Cardiac fibroblast (primary cell): ENCODE measurements around the gene CYGB.
"Not testable (repeated sequence)": the region's sequence is repeated elsewhere in the genome, so short reads cannot be mapped to it uniquely, and the experiment has no call there.

Source experiments
- DNase-seq, 2 donors: peaks; one replicate each; pipeline versions ENCODE4 v3.0.0 to v3.0.0-alpha.2; 2010; ENCODE audit warnings: low read depth in 2 of 2
- H3K4me3 ChIP-seq, 2 donors: replicated peaks in 1 of 2; 1 replicate in 1 of 2; 2 replicates in 1 of 2; pipeline ENCODE4 v1.5.1; 2011; ENCODE audit warnings: low read depth in 2 of 2, low read length in 2 of 2, mild to moderate bottlenecking in 2 of 2, moderate library complexity in 1 of 2
- CTCF ChIP-seq: IDR thresholded peaks from one replicate; pipeline ENCODE4 v1.5.1; 2011; ENCODE audit warnings: low read depth, mild to moderate bottlenecking, low read length, inconsistent platforms

The CYGB gene

DNA sequence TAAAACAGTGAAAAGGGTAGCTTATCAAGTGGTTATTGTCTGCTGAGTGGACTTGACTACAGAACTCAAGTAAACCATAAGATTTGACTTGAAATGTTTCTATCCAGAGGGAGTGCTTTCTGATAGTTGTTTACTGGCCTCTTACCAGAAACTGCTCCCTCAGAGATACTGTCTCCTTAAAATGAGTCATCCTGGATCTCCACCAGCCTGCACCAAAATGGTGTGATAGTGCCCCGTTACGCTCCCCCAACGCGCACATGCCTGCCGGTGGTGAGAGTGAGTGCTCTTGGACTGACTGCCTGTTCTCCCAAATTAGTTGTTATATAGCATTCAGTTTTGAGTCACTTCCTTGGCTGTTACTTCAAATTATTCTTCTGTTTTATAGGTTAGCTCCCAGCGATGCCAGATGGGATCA, 25.2 kb upstream of the CYGB start:
- DNase-seq: peak; percentile 78 to 91
- no peak overlapping the region for H3K4me3 ChIP-seq
- no peak for TF ChIP-seq CTCF

DNA sequence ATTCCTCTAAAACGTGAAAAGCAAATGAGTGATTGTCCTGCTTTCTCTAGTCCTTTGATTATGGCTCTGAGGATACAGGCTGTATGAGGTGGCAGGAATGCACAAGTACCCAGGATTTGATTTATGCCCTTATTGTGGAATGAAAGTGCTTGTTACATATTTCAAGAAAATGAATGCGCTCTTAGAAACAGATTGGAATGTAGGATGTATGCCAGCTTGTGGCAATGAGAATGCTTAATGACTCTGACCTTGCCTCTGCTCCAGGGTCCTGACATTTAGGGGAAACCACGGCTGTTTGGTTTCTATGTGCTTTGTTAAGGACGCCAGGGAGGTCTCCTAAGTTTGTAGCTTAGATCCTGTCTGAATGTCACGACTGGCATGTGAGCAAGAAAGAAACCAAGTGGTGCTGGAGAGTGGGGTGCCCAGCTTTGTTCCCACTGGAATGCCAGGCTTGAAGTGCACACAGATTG, 24.3 kb upstream of the CYGB start:
- TF ChIP-seq CTCF: no peak
- H3K4me3 ChIP-seq: no peak overlapping the region
- peak; percentile 30 to 55 for DNase-seq

DNA sequence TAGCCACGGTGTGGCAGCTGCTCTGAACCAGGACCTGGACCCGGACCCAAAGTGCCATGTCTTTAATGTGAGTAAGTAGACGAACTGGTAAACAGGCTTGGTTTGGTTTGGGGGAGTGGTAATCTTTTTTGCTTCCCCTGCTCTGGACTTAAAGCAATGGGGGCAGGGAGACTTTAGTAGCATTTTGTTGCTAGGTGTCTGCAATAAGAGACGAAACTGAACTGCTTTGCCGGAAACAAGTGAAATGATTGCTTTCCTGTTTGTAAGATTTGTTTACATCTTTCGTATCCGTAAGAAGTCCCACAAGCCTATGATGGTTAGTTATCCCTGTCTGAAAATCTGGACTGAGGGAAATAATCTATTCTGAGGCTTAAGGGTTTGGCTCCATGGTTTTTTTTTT, 23.8 kb upstream of the CYGB start:
- no peak for TF ChIP-seq CTCF
- DNase-seq: no peak
- H3K4me3 ChIP-seq: no peak overlapping the region

DNA sequence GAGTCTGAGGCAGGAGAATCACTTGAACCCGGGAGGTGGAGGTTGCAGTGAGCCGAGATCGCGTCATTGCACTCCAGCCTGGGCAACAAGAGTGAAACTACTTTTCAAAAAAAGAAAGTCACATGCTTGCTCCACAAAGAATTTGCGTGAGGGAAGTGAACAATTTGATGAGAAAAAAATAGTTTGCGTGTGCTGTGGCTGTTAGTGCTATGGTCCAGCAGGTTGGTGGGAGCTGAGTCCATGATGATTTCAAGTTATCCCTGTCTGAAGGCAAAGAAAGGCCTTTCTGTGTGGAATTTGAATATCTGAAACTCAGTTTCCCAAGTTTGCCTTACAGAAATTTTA, 23.3 kb upstream of the CYGB start:
- H3K4me3 ChIP-seq: no peak overlapping the region
- no peak for TF ChIP-seq CTCF
- no peak for DNase-seq

DNA sequence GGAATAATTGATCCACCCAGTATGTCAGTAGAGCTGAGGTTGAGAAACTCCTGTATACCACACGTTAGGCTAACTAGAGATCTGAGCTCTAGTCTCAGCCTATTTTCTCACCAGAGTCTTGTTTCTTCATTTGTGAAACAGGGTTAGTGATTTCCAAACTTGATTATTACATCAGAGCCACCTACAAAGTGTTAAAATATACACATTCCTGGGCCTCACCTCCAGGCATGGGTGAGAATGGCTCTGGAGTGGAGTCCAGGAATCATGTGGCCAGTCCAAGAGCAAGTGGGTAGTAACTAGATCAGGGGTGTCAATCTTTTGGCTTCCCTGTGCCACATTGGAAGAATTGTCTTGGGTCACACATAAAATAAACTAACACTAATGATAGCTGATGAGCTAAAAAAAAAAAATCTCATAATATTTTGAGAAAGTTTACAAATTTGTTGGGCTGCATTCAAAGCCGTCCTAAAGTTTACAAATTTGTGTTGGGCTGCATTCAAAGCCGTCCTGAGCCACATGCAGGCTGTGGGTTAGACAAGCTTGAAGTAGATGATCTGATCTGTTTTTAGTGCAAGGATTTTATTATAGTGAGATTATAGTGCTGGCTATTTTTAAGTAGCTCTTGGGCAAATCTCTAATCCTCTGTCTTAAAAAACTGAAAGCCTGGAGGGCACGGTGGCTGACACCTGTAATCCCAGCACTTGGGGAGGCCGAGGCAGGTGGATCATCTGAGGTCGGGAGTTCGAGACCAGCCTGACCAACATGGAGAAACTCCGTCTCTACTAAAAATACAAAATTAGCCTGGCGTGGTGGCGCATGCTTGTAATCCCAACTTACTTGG, 22.7 kb upstream of the CYGB start:
- H3K4me3 ChIP-seq: no peak overlapping the region
- DNase-seq: no peak
- TF ChIP-seq CTCF: no peak

DNA sequence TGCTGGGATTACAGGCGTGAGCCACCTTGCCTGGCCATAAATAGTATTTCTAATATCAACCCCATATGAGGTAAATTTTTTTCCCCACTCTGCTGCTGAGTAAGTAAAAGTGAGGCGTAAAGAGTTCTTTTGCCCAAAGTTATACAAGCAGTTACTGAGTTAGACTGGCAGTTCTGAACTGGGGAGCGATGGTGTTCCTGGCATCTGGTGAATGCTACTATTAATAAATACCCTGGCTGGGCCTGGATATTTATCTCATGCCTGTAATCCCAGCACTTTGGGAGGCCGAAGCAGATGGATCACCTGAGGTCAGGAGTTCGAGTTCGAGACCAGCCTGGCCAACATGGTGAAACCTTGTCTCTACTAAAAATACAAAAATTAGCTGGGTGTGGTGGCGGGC, 22.0 kb upstream of the CYGB start:
- peak overlapping the region; percentile 91 to 93 for H3K4me3 ChIP-seq
- not testable (repeated sequence) for DNase-seq

GRCh38 chr17:76558198-76559095, 20.9 kb upstream of the CYGB start:
- peak in 1 of 2 donors; percentile 53 for DNase-seq
- peak overlapping the region; percentile 91 to 93 for H3K4me3 ChIP-seq
- TF ChIP-seq CTCF: peak; percentile 56
